T-helper 22 cell (primary cell): ENCODE measurements around the gene SMARCAD1.
"Not testable (repeated sequence)": the region's sequence is repeated elsewhere in the genome, so short reads cannot be mapped to it uniquely, and the experiment has no call there.

ENCODE experiments used
- DNase-seq: peaks from one replicate; pipeline ENCODE4 v3.0.0-alpha.2; 2020; ENCODE audit warnings: low read depth

Gene SMARCAD1

GRCh38 chr4:94295473-94295872 is 87.8 kb downstream of the SMARCAD1 start:
- DNase-seq: not testable (repeated sequence)

DNA sequence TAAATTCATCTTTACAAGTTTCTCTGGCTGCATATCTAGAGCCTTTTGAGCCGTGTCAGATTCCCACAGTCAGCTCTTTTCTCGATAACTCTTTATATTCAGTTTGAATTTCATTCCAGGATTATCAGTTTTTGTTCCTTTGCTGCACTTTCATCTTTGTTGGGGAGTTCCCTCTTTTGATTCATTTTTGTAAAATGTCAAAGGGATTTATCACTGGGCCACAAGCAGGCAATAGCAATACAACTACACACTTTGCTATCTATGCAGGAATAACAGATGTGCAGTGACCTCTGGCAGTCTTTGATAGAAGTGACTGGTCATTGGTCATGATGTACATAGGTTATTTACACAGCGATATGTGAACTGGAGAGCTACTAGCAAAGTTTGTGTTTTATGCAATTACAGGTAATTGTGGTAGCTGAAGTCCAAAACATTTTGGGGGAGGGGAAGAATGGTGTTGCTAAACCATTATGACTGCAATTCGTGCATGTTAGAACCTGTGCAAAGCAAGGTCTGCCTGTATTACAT is 91.1 kb downstream of the SMARCAD1 start:
- DNase-seq: no peak

DNA sequence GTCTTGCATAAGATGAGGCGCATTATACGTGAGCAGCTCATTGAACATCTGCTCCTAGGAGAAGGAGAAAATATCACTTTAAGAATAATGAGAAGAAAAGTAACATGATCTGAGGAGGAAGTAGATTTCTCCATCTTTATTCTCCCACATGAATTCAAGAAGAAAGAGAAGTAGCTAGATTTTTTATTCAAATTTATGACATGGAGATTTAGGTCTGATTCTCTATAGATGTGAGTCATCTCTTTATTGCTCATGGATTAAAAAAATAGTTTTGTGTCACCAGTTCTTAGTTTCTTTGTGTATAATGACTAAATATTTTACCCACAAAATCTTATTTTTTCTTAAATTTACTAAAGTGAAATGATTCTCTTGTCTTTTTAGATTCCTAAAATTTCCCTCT is 94.5 kb downstream of the SMARCAD1 start:
- no peak for DNase-seq

DNA sequence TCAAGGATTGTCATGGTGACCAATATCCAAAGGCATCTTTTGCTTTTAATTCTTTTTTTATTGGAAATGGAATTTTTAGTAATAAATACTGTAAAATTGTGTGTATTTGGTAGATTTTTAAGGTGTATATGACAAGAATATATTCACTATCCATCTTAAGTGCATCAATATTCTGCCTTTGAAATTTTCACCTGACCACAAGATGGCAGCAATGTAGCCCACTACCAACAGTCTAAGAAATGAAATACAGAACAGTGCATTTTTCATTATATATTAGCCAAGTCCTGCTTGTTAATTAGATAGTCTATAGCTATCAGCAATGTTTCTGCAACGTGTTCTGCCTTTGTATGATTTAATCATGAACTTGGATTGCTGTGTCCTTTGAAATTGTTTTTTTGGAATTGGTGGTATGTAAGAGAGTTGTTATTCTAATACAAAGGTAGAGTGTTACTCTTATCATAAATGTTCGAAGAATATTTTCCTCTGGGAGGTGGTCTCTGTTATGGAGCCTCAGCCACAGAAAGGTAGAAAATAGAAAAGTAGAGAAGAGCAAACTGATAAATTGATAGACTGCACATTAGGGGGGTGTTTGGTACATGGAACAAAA is 96.8 kb downstream of the SMARCAD1 start:
- DNase-seq: no peak

- DNase-seq: no peak
These were observed 98.0 kb downstream of the SMARCAD1 start for GRCh38 chr4:94305466-94306225.

- DNase-seq: no peak
These were observed 99.0 kb downstream of the SMARCAD1 start for GRCh38 chr4:94306713-94307112.

DNA sequence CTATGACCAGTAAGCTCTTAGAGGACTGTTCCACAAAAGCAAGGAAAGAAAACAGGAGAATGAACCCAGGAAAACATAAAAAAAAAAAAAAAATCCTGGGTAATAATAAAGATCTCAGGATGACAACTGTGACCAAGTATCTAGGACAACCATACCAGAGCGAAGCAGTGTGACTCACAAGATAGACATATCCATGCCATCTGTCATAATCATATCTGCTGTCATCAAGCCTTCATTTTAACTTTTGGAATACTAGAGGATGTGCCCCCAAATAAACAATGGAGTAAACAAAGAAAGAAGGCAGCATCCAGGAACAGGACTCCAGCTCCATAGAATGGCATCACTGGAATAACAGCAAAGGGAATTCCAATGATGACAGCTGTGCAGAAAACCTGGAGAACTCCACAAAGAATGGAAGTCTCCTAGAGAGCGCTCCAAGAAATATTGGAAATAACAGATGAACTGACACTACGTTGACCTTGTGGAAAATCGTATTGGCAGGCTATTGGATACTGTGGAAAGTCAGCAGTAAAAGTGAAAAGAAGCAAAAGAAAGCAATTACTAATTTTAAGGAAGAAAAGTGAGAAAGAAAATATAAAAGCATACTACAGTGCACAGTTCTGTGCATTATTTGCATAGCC is 99.7 kb downstream of the SMARCAD1 start:
- no peak for DNase-seq

DNA sequence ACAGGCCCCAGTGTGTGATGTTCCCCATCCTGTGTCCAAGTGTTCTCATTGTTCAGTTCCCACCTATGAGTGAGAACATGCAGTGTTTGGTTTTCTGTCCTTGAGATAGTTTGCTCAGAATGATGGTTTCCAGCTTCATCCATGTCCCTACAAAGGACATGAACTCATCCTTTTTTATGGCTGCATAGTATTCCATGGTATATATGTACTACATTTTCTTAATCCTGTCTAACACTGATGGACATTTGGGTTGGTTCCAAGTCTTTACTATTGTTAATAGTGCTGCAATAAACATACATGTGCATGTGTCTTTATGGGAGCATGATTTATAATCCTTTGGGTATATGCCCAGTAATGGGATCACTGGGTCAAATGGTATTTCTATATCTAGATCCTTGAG is 112.3 kb downstream of the SMARCAD1 start:
- DNase-seq: not testable (repeated sequence)

DNA sequence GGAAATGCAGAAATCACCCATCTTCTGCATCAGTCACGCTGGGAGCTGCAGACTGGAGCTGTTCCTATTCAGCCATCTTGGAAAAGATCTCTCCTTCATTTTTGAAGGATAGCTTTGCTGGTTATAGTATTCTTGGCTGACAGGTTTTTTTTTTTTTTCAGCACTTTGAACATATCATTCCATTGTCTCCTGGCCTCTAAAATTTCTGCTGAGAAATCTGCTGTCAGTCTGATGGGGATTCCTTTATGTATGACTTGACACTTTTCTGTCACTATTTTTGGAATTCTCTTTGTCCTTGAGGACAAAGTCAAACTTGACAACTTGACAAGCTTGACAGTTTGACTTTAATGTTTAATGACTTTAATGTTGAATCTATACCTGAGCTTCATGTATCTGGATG is 118.2 kb downstream of the SMARCAD1 start:
- no peak for DNase-seq

GRCh38 chr4:94329933-94330332 is 122.3 kb downstream of the SMARCAD1 start:
- no peak for DNase-seq

GRCh38 chr4:94332983-94333590 is 125.4 kb downstream of the SMARCAD1 start:
- no peak for DNase-seq

DNA sequence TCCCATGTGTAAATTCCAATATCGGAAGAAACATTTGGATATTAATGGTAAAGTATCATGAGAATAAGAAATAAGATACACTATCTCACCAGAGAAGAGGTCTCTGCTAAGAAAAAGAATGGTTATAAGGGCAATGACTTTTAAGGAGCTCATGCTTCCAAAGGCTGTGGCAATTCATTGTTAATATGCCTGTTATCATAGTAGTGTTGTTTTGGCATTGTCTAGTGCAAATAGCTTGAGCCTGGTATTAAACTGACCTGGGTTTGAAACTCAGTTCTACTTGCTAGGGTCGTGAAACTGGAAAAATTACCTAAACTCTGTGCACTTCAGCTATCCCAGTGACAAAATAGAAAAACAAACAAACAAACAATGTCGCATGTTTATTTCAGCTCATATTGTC is 126.2 kb downstream of the SMARCAD1 start:
- no peak for DNase-seq

DNA sequence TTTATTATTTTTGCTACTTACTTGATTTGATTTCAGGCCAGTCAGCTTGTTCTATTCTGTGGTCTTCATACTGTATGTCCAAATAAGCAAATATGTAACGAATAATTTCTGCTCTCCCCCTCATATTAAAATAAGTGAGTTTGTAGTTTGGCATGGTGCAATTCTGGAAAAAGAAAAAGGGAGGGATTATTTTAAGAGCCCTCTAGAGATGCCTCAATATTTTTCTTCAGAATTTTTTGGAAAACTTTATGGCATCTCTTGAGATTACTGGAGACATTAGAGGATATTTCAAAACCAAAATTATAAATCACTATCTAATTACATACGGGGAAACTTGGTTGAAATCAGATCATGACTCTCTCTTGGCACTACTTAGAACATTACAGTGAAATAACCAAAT is 126.8 kb downstream of the SMARCAD1 start:
- no peak for DNase-seq

DNA sequence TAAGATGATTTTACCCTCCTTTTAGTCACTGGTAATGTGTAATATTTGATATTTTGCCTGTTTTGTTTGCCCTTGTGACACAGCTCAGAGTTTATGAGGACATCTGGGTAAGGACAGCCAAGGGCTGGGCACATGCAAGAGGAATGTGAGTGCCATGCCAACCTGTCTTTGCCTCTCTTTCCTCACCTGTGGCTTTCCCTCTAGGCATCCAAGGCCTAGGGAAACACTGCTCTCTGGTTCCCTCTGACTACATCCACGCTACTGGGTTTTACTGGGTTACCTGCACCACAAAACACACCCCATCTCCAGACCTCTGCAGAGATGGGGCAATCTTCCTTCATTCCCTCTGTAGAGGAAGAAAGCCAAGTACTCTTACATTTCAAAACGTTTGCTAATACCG is 127.3 kb downstream of the SMARCAD1 start:
- no peak for DNase-seq

DNA sequence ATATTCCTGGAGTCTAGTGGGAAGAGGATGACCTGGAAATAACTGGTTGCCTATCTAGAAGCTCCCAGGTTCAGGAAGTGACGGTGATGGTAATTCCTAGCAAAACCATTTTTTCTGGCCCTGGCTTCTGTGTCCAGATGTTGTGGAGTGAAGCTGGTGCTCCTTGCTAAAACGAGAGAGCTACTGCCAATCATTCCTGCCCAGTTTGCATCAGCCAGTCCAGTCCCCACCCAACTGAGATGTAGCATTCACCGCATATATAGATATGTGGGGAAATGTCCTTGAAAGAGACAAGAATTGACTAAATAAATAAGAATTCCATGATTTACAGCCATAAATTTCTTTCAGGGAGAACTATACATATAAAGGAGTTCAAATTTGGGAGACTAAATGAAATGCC is 128.6 kb downstream of the SMARCAD1 start:
- DNase-seq: no peak

DNA sequence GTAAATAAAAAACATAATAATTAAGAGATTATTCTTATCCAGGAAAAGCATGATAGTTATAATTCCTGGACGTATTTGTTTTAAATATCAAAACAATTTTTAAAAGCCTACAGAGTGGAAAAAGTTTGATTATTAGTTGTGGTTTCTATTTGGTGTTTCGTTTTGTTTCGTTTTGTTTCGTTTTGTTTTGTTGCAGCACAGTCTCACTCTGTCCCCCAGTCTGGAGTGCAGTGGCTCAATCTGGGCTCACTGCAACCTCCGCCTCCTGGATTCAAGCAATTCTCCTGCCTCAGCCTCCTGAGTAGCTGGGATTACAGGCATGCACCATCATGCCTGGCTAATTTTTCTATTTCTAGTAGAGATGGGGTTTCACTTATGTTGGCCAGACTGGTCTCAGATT is 129.1 kb downstream of the SMARCAD1 start:
- DNase-seq: not testable (repeated sequence)

GRCh38 chr4:94338681-94339351 is 131.2 kb downstream of the SMARCAD1 start:
- DNase-seq: no peak

GRCh38 chr4:94339779-94340178 is 132.1 kb downstream of the SMARCAD1 start:
- DNase-seq: no peak
